Naive thymus-derived CD8-positive, alpha-beta T cell (primary cell): Measurements from ENCODE around the gene ADPRS. TPM values are rescaled to one million over a fixed set of nuclear protein-coding genes. Genes with fewer than 3 reads are reported as not detected.
A peak's percentile ranks its signal among the peaks of the same experiment; 100 is the strongest.

Source experiments
- ATAC-seq, 2 donors: fragments of 150-1000 bp; cut with Tn5 transposase in 1 of 2; sonication (Bioruptor Pico), chemical (Tn5 transposase) in 1 of 2; 1 replicate in 1 of 2; 2 replicates in 1 of 2; pipeline ENCODE4 v1.10.0; 2021; ENCODE audit warnings: mild to moderate bottlenecking in 2 of 2, moderate library complexity in 2 of 2
- POLR2A ChIA-PET: fragments of 350-600 bp; sonication (Branson Sonifier 250); formaldehyde crosslinking; loops from one replicate; lab custom pipeline; 2021; ENCODE audit warnings: antibody characterized with exemption; lab: Charles Lee
- DNase-seq, 10 donors: peaks; one replicate each; pipeline versions ENCODE4 v3.0.0 to v3.0.0-alpha.2; 2020 to 2022
- H3K27ac Mint-ChIP-seq, 10 donors: one replicate each; pipeline ENCODE4 v1.8.0; 2020 to 2022; ENCODE audit warnings: mild to moderate bottlenecking in 10 of 10, mixed read lengths in 10 of 10, moderate library complexity in 4 of 10, inconsistent platforms in 1 of 10
- H3K27me3 Mint-ChIP-seq, 5 donors: one replicate each; pipeline ENCODE4 v1.8.0; 2021 to 2022; ENCODE audit warnings: mixed read lengths in 5 of 5
- H3K36me3 Mint-ChIP-seq, 3 donors: one replicate each; pipeline ENCODE4 v1.8.0; 2020 to 2022; ENCODE audit warnings: mixed read lengths in 3 of 3, mild to moderate bottlenecking in 2 of 3, inconsistent platforms in 1 of 3
- H3K4me1 Mint-ChIP-seq, 4 donors: one replicate each; pipeline ENCODE4 v1.8.0; 2021 to 2022; ENCODE audit warnings: mixed read lengths in 4 of 4
- H3K4me3 Mint-ChIP-seq, 10 donors: one replicate each; pipeline ENCODE4 v1.8.0; 2020 to 2022; ENCODE audit warnings: mild to moderate bottlenecking in 10 of 10, mixed read lengths in 10 of 10, moderate library complexity in 6 of 10, inconsistent platforms in 1 of 10
- H3K9me3 Mint-ChIP-seq, 9 donors: one replicate each; pipeline ENCODE4 v1.8.0; 2020 to 2022; ENCODE audit warnings: mixed read lengths in 9 of 9, mild to moderate bottlenecking in 3 of 9, inconsistent platforms in 1 of 9, moderate library complexity in 1 of 9
- polyA plus RNA-seq, 3 donors: library from polyadenylated mRNA; unstranded; fragments of 300-500 nt; fragmentation: Illumina TruSeq; gene quantifications; one replicate each; pipeline ENCODE4 v1.2.3, GENCODE V29; 2021
- total RNA-seq, 8 experiments: library from RNA in 2 of 8; stranded (reverse) in 2 of 8; gene quantifications; one replicate each; pipeline ENCODE4 v1.2.3 and lab custom pipeline; 2021 to 2026

ADPRS gene
- 10 to 100 TPM; 28.3 to 30.4 TPM for total RNA-seq
- polyA plus RNA-seq: 10 to 100 TPM in 2 of 3 donors, 1 to 10 TPM in 1; 9.9 to 24.8 (median 11.5) TPM
- 14.7 to 53.8 (median 29.7) reads per million in 6 experiments for total RNA-seq (lab: John Stamatoyannopoulos, UW)

GRCh38 chr1:36088577-36089392 is at the start of gene ADPRS:
Gene ADPRS, plus strand, starts transcription at chr1:36088892. Its CDS starts 13 bp downstream, at chr1:36088905.
- no peaks in the 10 kb centered on the region for H3K9me3 Mint-ChIP-seq
- H3K36me3 Mint-ChIP-seq: peaks cover 0 to 30% (median 0%) of the 10 kb centered on the region in 3 donors
- H3K4me1 Mint-ChIP-seq: peaks cover 6 to 41% (median 28%) of the 10 kb centered on the region in 4 donors
- peaks cover 0 to 30% (median 4%) of the 10 kb centered on the region in 5 donors for H3K27me3 Mint-ChIP-seq
- DNase-seq (peak; percentile 83 to 94 (median 89)), ATAC-seq (peak; percentile 90 to 92)
- H3K4me3 Mint-ChIP-seq: peak within 1 kb of the TSS; percentile 76 to 94 (median 90)
- POLR2A ChIA-PET: interaction anchor here (0.6 to 1.6 kb wide), 13 partner anchors 20 to 353 kb away, joined by 3 to 10 read pairs (median 4); partner anchors contain the start of genes AGO3, THRAP3 and TRAPPC3
- H3K27ac Mint-ChIP-seq: peak within 1 kb of the TSS; percentile 83 to 96 (median 92)

GRCh38 chr1:36040238-36040637 is 48.5 kb upstream of the ADPRS start:
- H3K4me1 Mint-ChIP-seq: no peaks in the 10 kb centered on the region
- H3K27me3 Mint-ChIP-seq: no peaks in the 10 kb centered on the region
- no peak overlapping the region for H3K4me3 Mint-ChIP-seq
- ATAC-seq (no peak), DNase-seq (no peak)
- H3K9me3 Mint-ChIP-seq: no peaks in the 10 kb centered on the region
- no peak overlapping the region for H3K27ac Mint-ChIP-seq
- peaks cover 0 to 77% (median 28%) of the 10 kb centered on the region in 3 donors for H3K36me3 Mint-ChIP-seq
- POLR2A ChIA-PET: interaction anchor here (0.7 kb wide), 1 partner anchor 196 kb away, joined by 5 read pairs; no protein-coding TSS in a partner anchor

- H3K9me3 Mint-ChIP-seq: peaks cover 0 to 13% (median 9%) of the 10 kb centered on the region in 9 donors
- H3K27me3 Mint-ChIP-seq: no peaks in the 10 kb centered on the region
- H3K36me3 Mint-ChIP-seq: peaks cover 4 to 54% (median 45%) of the 10 kb centered on the region in 3 donors
- H3K4me3 Mint-ChIP-seq: no peak overlapping the region
- POLR2A ChIA-PET: interaction anchor here (0.6 kb wide), 1 partner anchor 471 kb away, joined by 3 read pairs; no protein-coding TSS in a partner anchor
- H3K27ac Mint-ChIP-seq: peak overlapping the region in 2 of 10 donors; percentile 0 to 13
- DNase-seq: no peak
- no peak for ATAC-seq
- H3K4me1 Mint-ChIP-seq: no peaks in the 10 kb centered on the region
Measured at GRCh38 chr1:36051821-36052220, 36.9 kb upstream of the ADPRS start.

GRCh38 chr1:36053978-36054377 is 34.7 kb upstream of the ADPRS start:
- Mint-ChIP-seq H3K27ac (no peak overlapping the region), H3K4me3 (no peak overlapping the region), H3K27me3 (no peaks in the 10 kb centered on the region), H3K36me3 (peaks cover 4 to 42% (median 31%) of the 10 kb centered on the region in 3 donors), H3K9me3 (no peaks in the 10 kb centered on the region), H3K4me1 (no peaks in the 10 kb centered on the region)
- ATAC-seq (no peak), DNase-seq (no peak)
- POLR2A ChIA-PET: no interaction called here

GRCh38 chr1:36055706-36056105 is 33.0 kb upstream of the ADPRS start:
- POLR2A ChIA-PET: no interaction called here
- H3K27ac Mint-ChIP-seq: no peak overlapping the region
- no peaks in the 10 kb centered on the region for H3K9me3 Mint-ChIP-seq
- ATAC-seq: no peak
- H3K36me3 Mint-ChIP-seq: peaks cover 4 to 39% (median 25%) of the 10 kb centered on the region in 3 donors
- no peak overlapping the region for H3K4me3 Mint-ChIP-seq
- no peaks in the 10 kb centered on the region for H3K27me3 Mint-ChIP-seq
- no peak for DNase-seq
- H3K4me1 Mint-ChIP-seq: no peaks in the 10 kb centered on the region

- Mint-ChIP-seq H3K27me3 (no peaks in the 10 kb centered on the region), H3K4me3 (no peak overlapping the region), H3K9me3 (no peaks in the 10 kb centered on the region), H3K4me1 (no peaks in the 10 kb centered on the region), H3K27ac (no peak overlapping the region), H3K36me3 (peaks cover 0 to 10% (median 7%) of the 10 kb centered on the region in 3 donors)
- POLR2A ChIA-PET: interaction anchor here (0.7 kb wide), 1 partner anchor 61 kb away, joined by 6 read pairs; no protein-coding TSS in a partner anchor
- no peak for ATAC-seq
- DNase-seq: no peak
Measured at GRCh38 chr1:36062315-36062714, 26.4 kb upstream of the ADPRS start.

GRCh38 chr1:36067871-36068270 is 20.8 kb upstream of the ADPRS start:
- H3K9me3 Mint-ChIP-seq: no peaks in the 10 kb centered on the region
- ATAC-seq (no peak), DNase-seq (no peak)
- peaks cover 0 to 2% (median 0%) of the 10 kb centered on the region in 3 donors for H3K36me3 Mint-ChIP-seq
- H3K27ac Mint-ChIP-seq: no peak overlapping the region
- H3K27me3 Mint-ChIP-seq: no peaks in the 10 kb centered on the region
- POLR2A ChIA-PET: interaction anchor here (0.6 kb wide), 1 partner anchor 188 kb away, joined by 4 read pairs; no protein-coding TSS in a partner anchor
- no peaks in the 10 kb centered on the region for H3K4me1 Mint-ChIP-seq
- no peak overlapping the region for H3K4me3 Mint-ChIP-seq

GRCh38 chr1:36068866-36069265 is 19.8 kb upstream of the ADPRS start:
- peaks cover 0 to 2% (median 0%) of the 10 kb centered on the region in 3 donors for H3K36me3 Mint-ChIP-seq
- H3K27ac Mint-ChIP-seq: no peak overlapping the region
- DNase-seq (no peak), ATAC-seq (no peak)
- POLR2A ChIA-PET: no interaction called here
- no peaks in the 10 kb centered on the region for H3K27me3 Mint-ChIP-seq
- no peaks in the 10 kb centered on the region for H3K9me3 Mint-ChIP-seq
- no peaks in the 10 kb centered on the region for H3K4me1 Mint-ChIP-seq
- H3K4me3 Mint-ChIP-seq: no peak overlapping the region

- Mint-ChIP-seq H3K9me3 (no peaks in the 10 kb centered on the region), H3K36me3 (peaks cover 0 to 2% (median 0%) of the 10 kb centered on the region in 3 donors), H3K4me1 (no peaks in the 10 kb centered on the region), H3K4me3 (no peak overlapping the region), H3K27me3 (no peaks in the 10 kb centered on the region), H3K27ac (no peak overlapping the region)
- no peak for ATAC-seq
- DNase-seq: no peak
- POLR2A ChIA-PET: no interaction called here
Measured at GRCh38 chr1:36070349-36070748, 18.3 kb upstream of the ADPRS start.

- no peaks in the 10 kb centered on the region for H3K9me3 Mint-ChIP-seq
- peaks cover 5 to 11% (median 7%) of the 10 kb centered on the region in 5 donors for H3K27me3 Mint-ChIP-seq
Measured at GRCh38 chr1:36076979-36077573, 11.6 kb upstream of the ADPRS start.

GRCh38 chr1:36080236-36080635 is 8.5 kb upstream of the ADPRS start:
- Mint-ChIP-seq H3K36me3 (no peaks in the 10 kb centered on the region), H3K4me1 (peaks cover 0 to 5% (median 2%) of the 10 kb centered on the region in 4 donors), H3K4me3 (no peak overlapping the region), H3K27ac (no peak overlapping the region), H3K9me3 (no peaks in the 10 kb centered on the region), H3K27me3 (peaks cover 11 to 36% (median 19%) of the 10 kb centered on the region in 5 donors)
- POLR2A ChIA-PET: no interaction called here
- DNase-seq (no peak), ATAC-seq (no peak)

More at GRCh38 chr1:36076979-36077573, 11.6 kb upstream of the ADPRS start:
- POLR2A ChIA-PET: no interaction called here
- ATAC-seq (no peak), DNase-seq (no peak)
- peaks cover 0 to 2% (median 0%) of the 10 kb centered on the region in 4 donors for H3K4me1 Mint-ChIP-seq
- no peak overlapping the region for H3K27ac Mint-ChIP-seq
- no peaks in the 10 kb centered on the region for H3K36me3 Mint-ChIP-seq
- no peak overlapping the region for H3K4me3 Mint-ChIP-seq

- H3K4me3 Mint-ChIP-seq: no peak overlapping the region
- no peak overlapping the region for H3K27ac Mint-ChIP-seq
- POLR2A ChIA-PET: no interaction called here
- H3K4me1 Mint-ChIP-seq: peaks cover 0 to 5% (median 2%) of the 10 kb centered on the region in 4 donors
- no peaks in the 10 kb centered on the region for H3K9me3 Mint-ChIP-seq
- ATAC-seq (no peak), DNase-seq (no peak)
- H3K36me3 Mint-ChIP-seq: no peaks in the 10 kb centered on the region
- peaks cover 11 to 39% (median 19%) of the 10 kb centered on the region in 5 donors for H3K27me3 Mint-ChIP-seq
Measured at GRCh38 chr1:36080801-36081200, 7.9 kb upstream of the ADPRS start.
